PC-3 (cell line): Measurements from ENCODE around the gene ZNF346.

ENCODE experiments used
- EZH2phosphoT487 ChIP-seq: fragments of 300-600 bp; sonication (generic); IDR thresholded peaks from 2 replicates; pipeline ENCODE4 v1.6.1; 2018; ENCODE audit warnings: mild to moderate bottlenecking, antibody characterized with exemption, low read length, borderline replicate concordance
- TF ChIP-seq, protein P1 (sequence below): fragments of 300-600 bp; sonication (generic); conservative IDR thresholded peaks from 2 replicates; pipeline ENCODE4 v1.5.1; 2017; ENCODE audit warnings: antibody characterized with exemption, low read depth, mild to moderate bottlenecking, low read length

DNA sequence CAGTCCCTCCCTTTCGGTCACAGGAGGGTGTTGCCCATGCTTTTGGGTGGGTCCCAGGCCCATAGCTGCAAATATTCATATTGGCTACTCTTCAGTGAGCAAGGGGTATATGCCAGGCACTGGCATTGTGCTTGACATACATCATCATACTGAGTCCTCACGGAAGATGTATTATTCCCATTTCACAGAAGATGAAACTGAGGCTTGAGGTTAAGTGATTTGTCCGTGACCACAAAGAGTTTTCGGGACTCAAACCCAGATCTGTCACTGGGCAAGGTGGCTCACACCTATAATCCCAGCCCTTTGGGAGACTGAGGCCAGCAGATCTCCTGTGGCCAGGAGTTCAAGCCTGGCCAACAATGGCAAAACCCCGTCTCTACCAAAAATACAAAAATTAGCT, 57.8 kb downstream of the ZNF346 start:
- TF ChIP-seq, protein P1, sequence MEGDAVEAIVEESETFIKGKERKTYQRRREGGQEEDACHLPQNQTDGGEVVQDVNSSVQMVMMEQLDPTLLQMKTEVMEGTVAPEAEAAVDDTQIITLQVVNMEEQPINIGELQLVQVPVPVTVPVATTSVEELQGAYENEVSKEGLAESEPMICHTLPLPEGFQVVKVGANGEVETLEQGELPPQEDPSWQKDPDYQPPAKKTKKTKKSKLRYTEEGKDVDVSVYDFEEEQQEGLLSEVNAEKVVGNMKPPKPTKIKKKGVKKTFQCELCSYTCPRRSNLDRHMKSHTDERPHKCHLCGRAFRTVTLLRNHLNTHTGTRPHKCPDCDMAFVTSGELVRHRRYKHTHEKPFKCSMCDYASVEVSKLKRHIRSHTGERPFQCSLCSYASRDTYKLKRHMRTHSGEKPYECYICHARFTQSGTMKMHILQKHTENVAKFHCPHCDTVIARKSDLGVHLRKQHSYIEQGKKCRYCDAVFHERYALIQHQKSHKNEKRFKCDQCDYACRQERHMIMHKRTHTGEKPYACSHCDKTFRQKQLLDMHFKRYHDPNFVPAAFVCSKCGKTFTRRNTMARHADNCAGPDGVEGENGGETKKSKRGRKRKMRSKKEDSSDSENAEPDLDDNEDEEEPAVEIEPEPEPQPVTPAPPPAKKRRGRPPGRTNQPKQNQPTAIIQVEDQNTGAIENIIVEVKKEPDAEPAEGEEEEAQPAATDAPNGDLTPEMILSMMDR = no peak
- TF ChIP-seq EZH2phosphoT487 = no peak
